Mesendoderm (in vitro differentiated cells): ENCODE results near the gene DOK4.
A peak's percentile ranks its signal among the peaks of the same experiment; 100 is the strongest.

Experiments used
- DNase-seq: peaks from one replicate; pipeline ENCODE4 v3.0.0; 2013
- H2AK5ac ChIP-seq: 2 replicates; pipeline ENCODE4 v1.6.1; 2013; ENCODE audit warnings: low read length, inconsistent platforms
- H2BK120ac ChIP-seq: 2 replicates; pipeline ENCODE4 v1.6.1; 2013; ENCODE audit warnings: low read depth, mild to moderate bottlenecking, low read length, moderate library complexity, mixed read lengths
- H2BK15ac ChIP-seq: replicated peaks from 2 replicates; pipeline ENCODE4 v1.6.1; 2013; ENCODE audit warnings: low read depth, mild to moderate bottlenecking, moderate library complexity
- H2BK5ac ChIP-seq: 2 replicates; pipeline ENCODE4 v1.6.1; 2013; ENCODE audit warnings: low read length, inconsistent platforms
- H3K18ac ChIP-seq: 2 replicates; pipeline ENCODE4 v1.6.1; 2013; ENCODE audit warnings: mild to moderate bottlenecking, low read length, mixed read lengths
- H3K23ac ChIP-seq: one replicate; pipeline ENCODE4 v1.6.1; 2013; ENCODE audit warnings: low read length
- H3K27ac ChIP-seq: 2 replicates; pipeline ENCODE4 v1.5.1; 2013; ENCODE audit warnings: low read depth, mild to moderate bottlenecking, inconsistent platforms, low read length, moderate library complexity
- H3K27me3 ChIP-seq: 2 replicates; pipeline ENCODE4 v1.6.1; 2013; ENCODE audit warnings: low read length, control low read depth, mild to moderate bottlenecking, inconsistent platforms; ENCODE audit not compliant: insufficient read depth, poor library complexity
- H3K36me3 ChIP-seq: 2 replicates; pipeline ENCODE4 v1.6.1; 2013; ENCODE audit warnings: low read length, inconsistent platforms; ENCODE audit not compliant: control insufficient read depth, insufficient read depth
- H3K4ac ChIP-seq: one replicate; pipeline ENCODE4 v1.6.1; 2013; ENCODE audit warnings: low read depth, mild to moderate bottlenecking, low read length, moderate library complexity
- H3K4me1 ChIP-seq: 2 replicates; pipeline ENCODE4 v1.6.1; 2013; ENCODE audit warnings: low read depth, low read length, inconsistent platforms; ENCODE audit not compliant: control insufficient read depth
- H3K4me2 ChIP-seq: 2 replicates; pipeline ENCODE4 v1.6.1; 2013; ENCODE audit warnings: low read length
- H3K4me3 ChIP-seq: 2 replicates; pipeline ENCODE4 v1.5.1; 2013; ENCODE audit warnings: mild to moderate bottlenecking, low read length
- H3K56ac ChIP-seq: one replicate; pipeline ENCODE4 v1.6.1; 2013; ENCODE audit warnings: low read length
- H3K79me1 ChIP-seq: 2 replicates; pipeline ENCODE4 v1.6.1; 2013; ENCODE audit warnings: low read length, inconsistent platforms
- H3K79me2 ChIP-seq: 2 replicates; pipeline ENCODE4 v1.6.1; 2013; ENCODE audit warnings: mild to moderate bottlenecking, low read length; ENCODE audit not compliant: control insufficient read depth, insufficient read depth
- H3K9ac ChIP-seq: 2 replicates; pipeline ENCODE4 v1.6.1; 2013; ENCODE audit warnings: low read length, inconsistent platforms
- H4K5ac ChIP-seq: one replicate; pipeline ENCODE4 v1.6.1; 2013; ENCODE audit warnings: low read length
- H4K8ac ChIP-seq: one replicate; pipeline ENCODE4 v1.6.1; 2013; ENCODE audit warnings: low read depth, mild to moderate bottlenecking, control low read depth, low read length, moderate library complexity
- whole genome bisulfite sequencing: extraction: QIAGEN DNeasy Blood & Tissue Kit; methylation state at CpG from one replicate; pipeline ENCODE4 v1.1.7; 2013; ENCODE audit warnings: low lambda C conversion rate, missing lambda C conversion rate; ENCODE audit not compliant: insufficient coverage; ENCODE audit errors: extremely low coverage; 5-methylcytosine and 5-hydroxymethylcytosine counted together

The DOK4 gene

GRCh38 chr16:57532266-57532625, 46.0 kb upstream of the DOK4 start:
- H3K4me2 ChIP-seq: no peak overlapping the region
- H3K9ac ChIP-seq: peak overlapping the region; percentile 29
- H3K56ac ChIP-seq: peak overlapping the region; percentile 38
- no peak overlapping the region for H4K8ac ChIP-seq
- no peak overlapping the region for H2BK120ac ChIP-seq
- H3K27me3 ChIP-seq: no peaks in the 10 kb centered on the region
- H2BK5ac ChIP-seq: no peak overlapping the region
- H3K27ac ChIP-seq: no peak overlapping the region
- no peak overlapping the region for H4K5ac ChIP-seq
- peaks cover 5% of the 10 kb centered on the region for H3K79me1 ChIP-seq
- H3K79me2 ChIP-seq: no peaks in the 10 kb centered on the region
- H3K23ac ChIP-seq: peak overlapping the region; percentile 34
- H3K4me3 ChIP-seq: no peak overlapping the region
- peaks cover 6% of the 10 kb centered on the region for H3K4me1 ChIP-seq
- no peak for DNase-seq
- H2AK5ac ChIP-seq: peak overlapping the region; percentile 45
- no CpG with 5 or more reads among the region's 7 CpGs for WGBS
- H3K4ac ChIP-seq: no peak overlapping the region
- no peak overlapping the region for H3K18ac ChIP-seq
- H3K36me3 ChIP-seq: no peaks in the 10 kb centered on the region
- H2BK15ac ChIP-seq: no peak overlapping the region

- no peak overlapping the region for H3K4me3 ChIP-seq
- H3K79me2 ChIP-seq: no peaks in the 10 kb centered on the region
- peaks cover 5% of the 10 kb centered on the region for H3K79me1 ChIP-seq
- no peak overlapping the region for H2BK120ac ChIP-seq
- no peak overlapping the region for H3K4ac ChIP-seq
- H2BK15ac ChIP-seq: no peak overlapping the region
- peaks cover 6% of the 10 kb centered on the region for H3K4me1 ChIP-seq
- H3K4me2 ChIP-seq: no peak overlapping the region
- H4K8ac ChIP-seq: no peak overlapping the region
- no peak overlapping the region for H3K56ac ChIP-seq
- H2BK5ac ChIP-seq: no peak overlapping the region
- no peak overlapping the region for H3K18ac ChIP-seq
- no peak for DNase-seq
- WGBS: no CpG with 5 or more reads among the region's 8 CpGs
- H3K27ac ChIP-seq: no peak overlapping the region
- H4K5ac ChIP-seq: no peak overlapping the region
- no peak overlapping the region for H3K23ac ChIP-seq
- no peak overlapping the region for H2AK5ac ChIP-seq
- H3K36me3 ChIP-seq: no peaks in the 10 kb centered on the region
- H3K27me3 ChIP-seq: no peaks in the 10 kb centered on the region
- H3K9ac ChIP-seq: no peak overlapping the region
These were observed 45.5 kb upstream of the DOK4 start for GRCh38 chr16:57531635-57532265.

- Histone ChIP-seq H3K56ac (no peak overlapping the region), H3K4me3 (no peak overlapping the region), H3K27me3 (no peaks in the 10 kb centered on the region), H2BK5ac (no peak overlapping the region), H2BK120ac (no peak overlapping the region), H3K79me1 (peaks cover 5% of the 10 kb centered on the region), H3K27ac (no peak overlapping the region), H3K23ac (no peak overlapping the region), H2BK15ac (no peak overlapping the region), H3K4me2 (no peak overlapping the region), H3K9ac (no peak overlapping the region), H3K4ac (no peak overlapping the region), H3K36me3 (no peaks in the 10 kb centered on the region), H3K18ac (no peak overlapping the region), H4K5ac (no peak overlapping the region), H2AK5ac (no peak overlapping the region), H3K79me2 (no peaks in the 10 kb centered on the region), H3K4me1 (peaks cover 6% of the 10 kb centered on the region), H4K8ac (no peak overlapping the region)
- WGBS: no CpG with 5 or more reads among the region's 3 CpGs
- DNase-seq: no peak
These were observed 44.9 kb upstream of the DOK4 start for GRCh38 chr16:57531253-57531575.

- Histone ChIP-seq H3K9ac (no peak overlapping the region), H3K27me3 (no peaks in the 10 kb centered on the region), H2BK120ac (no peak overlapping the region), H3K4me2 (no peak overlapping the region), H3K4ac (no peak overlapping the region), H2AK5ac (no peak overlapping the region), H4K5ac (no peak overlapping the region), H2BK5ac (no peak overlapping the region), H4K8ac (no peak overlapping the region), H3K79me2 (no peaks in the 10 kb centered on the region), H3K79me1 (peaks cover 5% of the 10 kb centered on the region), H3K4me1 (peaks cover 6% of the 10 kb centered on the region), H3K36me3 (no peaks in the 10 kb centered on the region), H3K4me3 (no peak overlapping the region), H3K56ac (no peak overlapping the region), H3K23ac (no peak overlapping the region), H3K18ac (no peak overlapping the region), H2BK15ac (no peak overlapping the region), H3K27ac (no peak overlapping the region)
- WGBS: no CpG with 5 or more reads among the region's 22 CpGs
- DNase-seq: no peak
These were observed 44.4 kb upstream of the DOK4 start for GRCh38 chr16:57530522-57531252.

GRCh38 chr16:57530104-57530521, 43.8 kb upstream of the DOK4 start:
- Histone ChIP-seq H3K36me3 (no peaks in the 10 kb centered on the region), H3K56ac (no peak overlapping the region), H3K79me1 (peaks cover 5% of the 10 kb centered on the region), H3K9ac (no peak overlapping the region), H3K23ac (no peak overlapping the region), H2BK15ac (no peak overlapping the region), H4K5ac (no peak overlapping the region), H3K4me1 (peaks cover 6% of the 10 kb centered on the region), H4K8ac (no peak overlapping the region), H3K4me2 (no peak overlapping the region), H3K4ac (no peak overlapping the region), H3K27ac (no peak overlapping the region), H3K4me3 (no peak overlapping the region), H3K27me3 (no peaks in the 10 kb centered on the region), H2BK5ac (no peak overlapping the region), H2BK120ac (no peak overlapping the region), H3K79me2 (no peaks in the 10 kb centered on the region), H3K18ac (no peak overlapping the region), H2AK5ac (no peak overlapping the region)
- DNase-seq: peak; percentile 62
- WGBS: no CpG with 5 or more reads among the region's 7 CpGs
